Activated CD8-positive, alpha-beta memory T cell treated with anti-CD3 and anti-CD28 coated beads, Interleukin-2, amount 50 U/mL, for 4 hours (primary cell): ENCODE data around the gene DND1.
"Not testable (repeated sequence)": the region's sequence is repeated elsewhere in the genome, so short reads cannot be mapped to it uniquely, and the experiment has no call there.

ENCODE experiments used
- DNase-seq: peaks from one replicate; pipeline ENCODE4 v3.0.0-alpha.2; 2020

Gene DND1

GRCh38 chr5:140673187-140673976, at the start of gene DND1:
TSS of gene DND1 (minus strand) at chr5:140673576. CDS start at chr5:140673542, 34 bp downstream.
- DNase-seq = no peak

GRCh38 chr5:140721395-140721794, 48.0 kb upstream of the DND1 start:
- not testable (repeated sequence) for DNase-seq

- not testable (repeated sequence) for DNase-seq
These were observed 47.4 kb upstream of the DND1 start for GRCh38 chr5:140720738-140721137.

GRCh38 chr5:140718266-140718592, 44.9 kb upstream of the DND1 start:
- no peak for DNase-seq

- DNase-seq = not testable (repeated sequence)
These were observed 42.9 kb upstream of the DND1 start for GRCh38 chr5:140716238-140716637.

- DNase-seq = no peak
These were observed 40.3 kb upstream of the DND1 start for GRCh38 chr5:140713562-140714094.

- no peak for DNase-seq
These were observed 38.4 kb upstream of the DND1 start for GRCh38 chr5:140711794-140712193.

- DNase-seq = peak; percentile 86
These were observed 37.6 kb upstream of the DND1 start for GRCh38 chr5:140710899-140711552.

- DNase-seq = not testable (repeated sequence)
These were observed 35.4 kb upstream of the DND1 start for GRCh38 chr5:140708787-140709186.

- DNase-seq = no peak
These were observed 34.4 kb upstream of the DND1 start for GRCh38 chr5:140707812-140708211.

- DNase-seq = peak; percentile 89
These were observed 27.1 kb upstream of the DND1 start, which contains the start of gene ZMAT2 for GRCh38 chr5:140700177-140701144. TSS of gene ZMAT2 (plus strand) at chr5:140700447. CDS start at chr5:140700461, 14 bp downstream.

- DNase-seq = no peak
These were observed 23.6 kb upstream of the DND1 start for GRCh38 chr5:140696891-140697492.

GRCh38 chr5:140694276-140694675, 20.9 kb upstream of the DND1 start:
- no peak for DNase-seq

- peak; percentile 77 for DNase-seq
These were observed 17.9 kb upstream of the DND1 start, which contains the start of the genes HARS1 and HARS2 for GRCh38 chr5:140690941-140691924. TSS of gene HARS1 (minus strand) at chr5:140691370. CDS start at chr5:140691304, 66 bp downstream. TSS of gene HARS2 (plus strand) at chr5:140691455. CDS start at chr5:140691649, 194 bp downstream.

- no peak for DNase-seq
These were observed 17.1 kb upstream of the DND1 start for GRCh38 chr5:140690376-140690932.

GRCh38 chr5:140678993-140679392, 5.6 kb upstream of the DND1 start:
- no peak for DNase-seq

GRCh38 chr5:140677947-140678346, 4.6 kb upstream of the DND1 start:
- no peak for DNase-seq

GRCh38 chr5:140674629-140675028, 1.3 kb upstream of the DND1 start:
- no peak for DNase-seq

GRCh38 chr5:140674211-140674610, 835 bp upstream of the DND1 start:
- no peak for DNase-seq

GRCh38 chr5:140672455-140673186, 755 bp downstream of the DND1 start:
- no peak for DNase-seq
